ENCODE results near the gene TOX2.

TOX2 gene

DNA sequence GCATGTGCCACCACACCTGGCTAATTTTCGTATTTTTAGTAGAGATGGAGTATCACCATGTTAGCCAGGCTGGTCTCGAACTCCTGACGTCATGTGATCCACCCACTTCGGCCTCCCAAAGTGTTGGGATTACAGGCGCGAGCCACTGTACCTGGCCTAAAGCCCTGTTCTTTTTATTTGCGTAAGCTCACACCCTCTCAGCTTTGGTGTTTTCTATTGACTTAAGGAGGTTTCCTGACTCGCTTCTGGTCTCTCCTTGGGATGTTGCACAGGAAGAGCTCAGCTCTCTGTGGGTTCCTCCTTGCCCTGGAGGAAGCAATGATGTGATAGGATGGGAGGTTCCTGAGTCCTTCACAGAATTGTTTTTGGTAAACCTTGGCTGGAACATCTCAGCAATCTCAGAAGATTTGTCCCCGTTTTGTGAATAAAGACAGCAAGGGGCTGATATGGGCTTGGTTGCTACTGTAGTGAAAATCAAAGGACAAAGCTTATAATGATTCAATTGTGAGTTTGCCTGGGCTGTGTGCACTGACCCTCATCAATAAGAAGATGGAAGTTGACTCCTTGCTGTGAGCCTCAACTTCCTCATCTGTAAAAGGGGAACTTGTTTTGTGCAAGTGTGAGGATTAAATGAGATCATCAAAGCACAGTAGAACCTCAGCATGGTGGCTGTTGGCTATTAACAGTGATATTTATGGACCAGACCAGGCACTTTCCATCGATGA is 27.0 kb downstream of the TOX2 start:
- DNase-seq, result no peak

DNA sequence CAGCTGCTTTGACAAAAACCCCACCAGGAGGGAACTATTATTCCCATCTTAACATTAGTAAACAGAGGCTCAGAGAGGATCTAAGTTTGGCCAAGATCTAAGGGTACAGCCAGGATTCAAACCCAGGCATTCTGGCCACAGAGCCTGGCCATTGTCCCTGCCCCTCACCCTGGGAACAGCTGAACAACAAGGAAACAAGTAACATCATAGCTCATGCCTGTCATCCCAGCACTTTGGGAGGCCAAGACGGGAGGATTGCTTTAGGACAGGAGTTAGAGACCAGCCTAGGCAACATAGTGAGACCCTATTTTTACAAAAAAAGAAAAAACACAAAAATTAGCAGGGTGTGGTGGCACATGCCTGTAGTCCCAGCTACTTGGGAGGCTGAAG is 27.5 kb downstream of the TOX2 start:
- no peak for DNase-seq

DNA sequence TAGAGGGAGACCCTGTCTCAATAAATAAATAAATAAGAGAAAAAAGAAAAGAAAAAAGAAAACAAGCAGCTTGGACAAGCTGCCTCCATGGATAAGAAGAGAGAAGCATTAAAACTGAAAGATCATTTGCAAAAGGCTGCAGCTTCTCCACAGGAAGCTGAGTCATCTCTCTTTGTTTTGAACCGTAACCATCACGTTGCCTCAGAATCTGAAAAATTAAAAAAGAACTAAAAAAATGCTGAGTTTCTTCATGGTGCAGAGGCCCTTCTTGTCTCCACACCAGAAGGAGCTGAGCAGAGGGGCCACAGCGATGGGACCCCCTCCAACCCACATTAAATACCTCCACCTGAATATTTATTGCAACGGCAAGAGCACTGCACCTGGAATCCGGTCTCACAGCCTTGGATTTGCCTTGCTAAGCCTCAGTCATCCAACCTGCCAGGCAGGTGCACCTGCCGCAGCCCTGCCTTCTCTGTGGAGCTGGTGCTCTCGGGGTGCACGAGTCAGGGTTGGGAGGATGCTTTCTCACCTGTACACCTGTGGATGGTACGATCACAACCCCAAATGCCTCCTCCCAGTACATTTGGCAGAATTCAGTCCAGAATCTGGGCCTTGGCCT is 28.1 kb downstream of the TOX2 start:
- peak in 1 of 4 experiments; percentile 8 for DNase-seq

DNA sequence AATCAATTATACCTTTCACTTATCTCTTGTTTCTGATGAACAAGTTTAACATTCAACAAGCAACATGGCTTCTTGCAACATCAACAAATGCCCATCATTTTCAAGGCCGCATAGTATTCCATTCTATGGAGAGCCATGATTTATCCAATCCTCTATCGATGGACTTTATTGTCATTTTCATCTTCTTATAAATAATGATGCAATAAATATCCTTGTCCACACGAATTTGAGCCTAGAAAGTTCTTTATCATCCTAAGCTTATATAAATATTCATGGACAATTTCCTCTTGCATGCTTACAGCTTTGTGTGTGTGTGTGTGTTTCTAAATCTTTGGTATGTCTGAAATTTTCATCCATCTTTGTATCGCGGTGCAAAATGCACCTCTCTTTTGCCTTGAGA is 29.1 kb downstream of the TOX2 start:
- no peak for DNase-seq

DNA sequence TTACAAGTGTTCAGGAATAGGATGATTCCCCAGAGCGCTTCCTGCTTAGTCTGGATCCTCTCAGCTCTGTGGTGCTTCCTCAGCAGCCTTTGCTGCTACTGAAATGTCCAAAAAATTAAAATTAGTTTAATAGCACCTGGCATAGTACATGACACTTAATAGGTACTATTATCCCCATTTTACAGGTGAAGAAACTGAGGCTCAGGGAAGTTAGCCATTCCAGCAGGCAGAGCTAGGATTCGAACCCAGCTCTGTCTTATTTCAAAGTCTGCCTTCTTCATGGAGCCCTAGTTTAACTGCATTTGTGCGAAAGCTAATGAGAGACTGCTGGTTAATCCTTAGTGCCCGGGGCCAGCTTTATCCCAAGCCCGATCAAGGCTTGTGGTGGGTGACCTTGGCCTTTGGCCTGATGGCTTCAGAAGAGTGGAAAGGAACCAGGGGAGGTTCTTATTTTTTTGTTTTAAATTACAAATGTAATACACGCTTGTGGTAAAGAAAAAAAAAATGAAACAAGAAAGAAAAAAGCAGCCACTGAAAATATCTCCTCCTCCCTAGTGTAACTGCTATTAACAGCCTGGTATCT is 30.1 kb downstream of the TOX2 start:
- no peak for DNase-seq

DNA sequence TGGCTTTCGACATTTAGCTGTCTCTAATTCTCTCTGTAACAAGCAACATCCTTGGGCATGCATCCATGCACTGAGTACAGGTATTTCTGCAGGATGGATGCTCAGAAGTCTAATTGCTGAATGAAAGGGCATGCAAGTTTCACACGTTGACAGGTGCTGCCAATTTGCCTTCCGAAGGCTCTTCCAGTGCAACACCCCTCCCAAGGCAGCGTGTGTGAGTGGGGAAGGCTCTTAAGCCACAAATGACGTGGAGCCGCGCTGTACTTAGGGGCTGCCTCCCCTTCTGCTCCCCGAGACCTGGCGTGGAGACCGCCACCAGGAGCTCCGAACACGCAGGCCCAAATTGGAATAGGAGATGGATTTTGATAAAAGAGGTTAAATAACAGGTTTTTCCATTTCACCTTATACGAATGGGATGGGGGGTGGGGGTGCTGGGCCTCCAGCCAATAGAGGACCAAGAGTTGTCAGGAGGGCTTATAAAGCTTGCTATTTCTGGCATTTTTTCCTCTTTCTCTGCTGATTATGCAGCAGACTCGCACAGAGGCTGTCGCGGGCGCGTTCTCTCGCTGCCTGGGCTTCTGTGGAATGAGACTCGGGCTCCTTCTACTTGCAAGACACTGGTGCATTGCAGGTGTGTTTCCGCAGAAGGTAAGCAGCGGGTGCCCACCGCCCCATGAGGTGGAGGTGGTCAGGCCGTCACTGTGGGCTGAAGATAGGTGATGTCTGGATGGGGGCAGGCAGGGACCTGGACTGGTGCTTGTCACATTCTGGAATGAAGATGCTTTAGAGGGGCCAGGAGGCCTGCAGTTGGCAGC is 30.9 kb downstream of the TOX2 start:
- no peak for DNase-seq

DNA sequence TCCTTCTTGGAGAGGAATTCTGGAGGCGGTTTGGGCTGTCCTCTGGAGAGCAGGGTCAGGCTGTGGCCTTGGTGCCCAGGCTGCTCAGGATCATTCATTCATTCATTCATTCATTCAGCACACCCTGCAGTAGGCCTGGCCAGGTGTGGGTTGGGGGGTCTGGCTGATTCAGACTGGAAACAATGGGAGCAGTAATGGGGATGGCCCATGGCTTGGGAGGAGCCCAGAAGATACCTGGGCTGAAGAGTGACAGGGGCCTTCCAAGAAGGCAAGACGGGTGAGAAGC is 31.5 kb downstream of the TOX2 start:
- DNase-seq, result no peak

DNA sequence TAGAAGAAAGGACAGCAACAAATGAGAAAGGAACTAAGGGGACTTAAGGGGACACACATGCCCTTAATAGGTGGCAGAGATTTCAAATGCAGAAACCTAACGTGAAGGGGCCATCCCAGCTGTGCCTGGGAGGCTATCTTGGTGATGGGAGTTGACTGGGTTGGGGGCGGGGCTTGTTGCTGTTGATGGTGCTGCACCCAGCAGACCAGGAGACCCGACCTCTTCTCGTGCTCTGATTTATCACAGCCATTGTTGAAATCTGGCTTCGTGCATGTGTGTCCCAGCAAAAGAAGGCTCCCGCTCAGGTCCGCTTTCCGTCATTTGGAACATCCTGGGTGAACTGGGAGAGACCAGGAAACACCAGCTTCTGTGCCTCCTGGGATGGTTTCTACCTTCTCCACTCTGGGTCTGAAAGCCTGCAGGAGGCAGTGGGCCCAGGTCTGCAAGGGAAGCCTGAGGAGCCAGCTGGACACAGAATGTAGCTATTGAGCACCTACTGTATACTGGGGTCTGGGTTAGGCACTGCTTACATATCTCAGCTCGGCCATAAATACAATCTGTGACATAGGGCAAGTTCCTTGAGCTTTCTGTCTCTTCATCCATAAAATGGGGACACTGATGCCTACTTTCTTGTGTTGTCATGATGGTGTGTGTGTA is 32.1 kb downstream of the TOX2 start:
- DNase-seq, result no peak

DNA sequence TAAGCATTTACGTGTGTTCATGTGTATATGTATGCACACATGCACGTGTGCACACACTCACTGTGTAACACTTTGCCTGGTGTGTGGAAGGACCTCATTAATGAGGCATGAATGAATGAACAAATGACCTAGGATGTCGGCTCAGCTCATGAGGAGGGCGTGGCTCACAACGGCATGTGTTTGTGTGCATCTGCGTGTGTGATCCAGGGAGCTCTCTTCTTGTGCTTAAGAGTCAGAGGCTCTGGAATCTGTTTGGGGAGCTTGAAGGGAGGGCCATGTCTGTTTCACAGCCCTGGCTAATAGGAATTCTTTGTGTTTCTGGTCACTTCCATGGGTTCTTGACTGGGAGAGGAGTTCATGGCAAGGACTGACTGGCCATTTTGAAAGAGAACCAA is 32.7 kb downstream of the TOX2 start:
- no peak for DNase-seq

DNA sequence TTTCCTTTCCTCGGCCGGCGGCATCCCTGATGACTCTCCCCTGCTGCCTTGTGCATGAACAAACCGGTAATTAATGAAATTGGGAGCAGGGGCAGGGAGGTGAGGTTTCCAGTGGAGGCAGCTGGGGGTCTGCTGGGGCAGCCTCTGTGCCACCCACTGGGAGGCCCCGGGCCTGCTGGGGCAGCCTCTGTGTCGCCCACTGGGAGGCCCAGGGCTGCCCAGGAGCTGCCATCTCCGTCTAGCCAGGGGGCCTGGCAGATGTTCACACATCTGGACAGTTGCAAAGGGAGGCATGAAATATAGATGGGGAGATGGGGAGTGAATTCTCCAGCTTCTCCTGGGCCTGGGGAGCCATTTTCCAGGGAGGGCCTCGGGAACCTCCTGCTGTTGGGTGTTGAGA is 33.8 kb downstream of the TOX2 start:
- DNase-seq, result no peak

DNA sequence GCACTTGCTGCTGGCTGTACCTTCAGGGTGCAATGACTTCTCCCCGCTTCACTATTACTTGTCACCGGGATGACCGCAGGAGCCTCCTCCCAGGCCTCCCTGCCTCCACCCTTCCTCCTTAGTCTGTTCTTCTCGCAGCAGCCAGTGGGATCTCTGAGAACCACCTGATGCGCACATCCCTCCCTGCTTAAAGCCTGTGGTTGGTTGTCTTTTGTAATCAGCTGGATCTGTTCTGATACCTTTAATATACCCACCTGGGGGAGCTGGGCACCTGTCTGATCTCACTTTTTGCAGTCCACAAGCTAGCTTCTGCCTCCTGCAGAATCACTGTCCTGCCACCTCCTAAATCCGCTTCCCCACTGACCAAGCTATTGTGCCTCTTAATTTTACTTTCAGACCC is 34.6 kb downstream of the TOX2 start:
- no peak for DNase-seq

DNA sequence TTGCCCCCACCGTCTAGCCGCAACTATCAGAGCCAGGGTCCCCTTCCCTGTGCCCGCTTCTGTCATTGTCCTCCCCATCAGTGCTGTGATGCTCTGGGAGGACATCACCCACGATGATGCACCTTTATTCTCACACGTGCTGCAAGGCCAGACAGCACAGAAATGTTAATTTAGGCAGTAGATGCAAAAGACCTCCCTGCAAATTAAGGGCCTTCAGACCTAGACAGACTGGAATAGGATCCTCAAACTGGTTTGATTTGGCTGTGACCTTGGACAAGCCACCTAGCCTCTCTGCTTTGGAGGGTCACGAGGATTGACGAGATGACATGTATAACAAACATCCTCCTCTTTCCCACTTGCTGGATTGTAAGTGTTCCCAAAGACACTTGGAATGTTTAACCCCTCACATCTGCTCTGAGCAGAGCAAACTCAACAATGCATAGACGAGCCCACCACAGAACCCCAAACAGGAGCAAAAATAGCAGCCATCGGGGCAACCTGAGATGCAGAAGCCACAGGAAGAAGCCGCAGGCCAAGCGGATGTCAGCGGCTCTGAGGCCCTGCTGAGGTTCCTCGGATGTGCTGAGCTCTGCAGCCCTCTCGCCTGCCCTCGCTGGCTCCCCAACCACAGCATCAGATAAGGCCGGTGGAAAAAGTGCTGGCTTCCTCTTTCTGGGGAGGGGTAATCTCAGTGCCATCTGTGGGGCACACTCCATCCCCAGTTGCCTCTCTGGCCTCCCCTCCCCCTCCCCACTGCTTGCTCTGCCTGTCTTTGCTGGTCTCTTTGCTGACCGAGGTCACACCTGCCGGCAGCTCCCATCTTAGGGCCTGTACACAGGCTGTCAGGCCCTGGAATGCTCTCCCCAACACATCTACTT is 35.3 kb downstream of the TOX2 start:
- DNase-seq, result peak in 2 of 4 experiments; percentile 34 to 50

DNA sequence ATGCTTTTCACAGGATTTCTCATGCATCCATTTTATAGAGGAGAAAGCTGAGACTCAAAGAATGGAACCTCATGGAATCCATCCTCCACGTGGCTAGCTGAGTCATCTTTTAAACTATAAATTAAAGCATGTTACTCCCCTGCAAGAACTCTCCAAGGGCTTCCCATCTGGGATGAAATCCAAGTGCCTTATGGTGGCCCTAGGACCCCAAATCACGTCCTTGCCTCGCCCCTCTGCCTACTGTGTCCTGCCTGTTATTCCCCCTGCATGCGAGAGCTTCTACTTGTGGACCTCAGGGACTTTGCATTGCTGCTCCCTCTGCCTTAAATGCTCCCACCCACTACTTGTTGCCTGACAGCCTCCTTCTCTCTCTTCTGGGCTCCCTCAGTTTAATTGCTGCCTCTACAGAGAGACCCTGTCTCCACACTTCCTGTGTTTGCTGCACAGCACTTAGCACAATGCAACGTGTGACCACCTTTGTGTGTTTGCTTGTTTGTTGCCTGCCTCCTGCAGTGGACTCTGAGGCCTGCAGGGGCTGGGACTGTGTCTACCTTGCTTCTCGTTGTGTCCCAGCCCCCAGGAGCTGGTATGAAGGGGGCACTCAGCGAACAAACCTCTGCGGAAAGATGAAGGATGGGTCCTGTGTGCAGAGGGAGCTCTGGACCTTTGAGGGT is 39.4 kb downstream of the TOX2 start:
- DNase-seq, result no peak

DNA sequence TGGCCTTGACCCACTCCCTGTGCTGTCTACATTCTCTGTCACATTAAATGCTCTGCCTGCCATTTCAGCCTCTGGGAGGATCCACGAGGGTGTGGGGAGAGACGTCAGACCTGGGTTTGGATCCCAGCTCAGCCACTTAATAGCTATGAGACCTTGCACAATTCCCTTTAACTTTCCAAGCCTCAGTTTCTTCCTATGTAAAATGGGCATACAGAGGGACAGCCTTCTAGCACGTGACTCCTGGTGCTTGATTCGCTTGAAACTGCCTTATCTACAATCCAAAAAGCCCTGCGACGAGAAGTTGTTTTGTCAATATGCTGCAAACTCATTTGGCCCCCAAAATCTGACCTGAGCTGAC is 40.0 kb downstream of the TOX2 start:
- no peak for DNase-seq

DNA sequence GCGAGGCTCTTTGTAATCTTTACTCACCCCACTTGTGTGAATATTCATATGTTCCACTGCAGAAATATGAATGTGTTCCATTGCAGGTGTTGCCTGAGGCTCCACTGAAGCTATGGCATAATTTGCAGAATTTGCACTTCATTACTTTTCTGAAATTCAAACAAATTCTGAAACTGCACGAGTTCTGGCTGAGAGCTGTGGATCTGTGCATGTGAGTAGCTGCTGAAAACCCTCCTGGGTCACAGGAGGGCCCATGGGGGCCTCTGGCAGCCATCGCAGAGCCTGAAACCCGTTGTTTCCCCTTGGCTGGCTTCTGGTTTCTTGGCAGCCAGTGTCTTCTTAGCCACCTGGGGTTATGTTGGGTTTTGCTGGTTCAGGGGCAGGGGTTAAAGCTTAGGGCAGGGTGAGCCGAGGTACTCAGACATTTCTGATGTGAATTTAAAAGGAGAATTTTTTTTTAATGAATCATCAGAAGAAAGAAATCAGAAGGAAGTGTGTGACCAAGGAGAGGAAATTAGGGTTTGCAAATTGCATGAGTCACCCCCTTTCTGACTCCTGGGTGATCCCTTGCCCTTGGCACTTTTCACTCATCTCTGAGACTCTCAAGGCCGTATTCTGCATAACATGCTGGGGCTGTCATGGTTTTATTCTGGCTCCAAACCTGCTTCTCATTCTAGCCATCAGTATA is 40.6 kb downstream of the TOX2 start:
- DNase-seq, result peak in 1 of 4 experiments; percentile 32

DNA sequence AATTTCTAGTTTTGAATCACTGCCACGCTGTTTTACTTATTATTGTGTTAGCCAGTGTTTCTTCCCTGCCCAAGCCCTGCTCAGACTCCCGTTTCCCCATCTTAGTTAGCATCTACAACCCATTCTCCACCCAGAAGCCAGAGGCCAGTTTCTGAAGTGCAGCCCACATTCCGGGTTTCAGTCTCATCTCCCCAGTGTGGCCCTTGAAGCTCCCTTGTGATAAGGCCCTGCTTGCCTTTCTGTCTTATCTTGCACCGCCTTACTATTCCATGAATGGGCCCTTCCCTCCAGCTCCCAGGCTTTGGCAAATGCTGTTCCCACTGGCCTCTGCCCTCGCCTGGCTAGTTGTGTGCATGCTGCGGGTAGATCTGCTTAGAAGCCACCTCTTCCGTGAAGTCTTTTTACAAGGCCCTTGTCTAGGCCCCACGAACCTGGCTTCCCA is 41.1 kb downstream of the TOX2 start:
- no peak for DNase-seq

DNA sequence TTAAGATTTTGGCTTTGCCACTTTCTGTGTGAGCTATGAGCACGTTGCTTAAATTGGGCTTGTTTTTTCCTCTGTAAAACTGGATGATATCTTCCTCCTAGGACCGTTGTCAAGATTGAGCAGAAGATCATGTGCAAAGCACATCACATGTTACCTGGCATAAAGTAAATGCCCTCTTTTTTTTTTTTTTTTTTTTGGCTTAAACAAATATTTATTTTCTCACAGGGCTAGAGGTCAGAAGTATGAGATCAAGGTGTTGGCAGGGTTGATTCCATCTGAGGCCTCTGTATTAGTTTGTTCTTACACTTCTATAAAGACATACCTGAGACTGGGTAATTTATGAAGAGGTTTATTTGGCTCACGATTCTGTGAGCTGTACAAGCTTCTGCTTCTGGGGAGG is 42.7 kb downstream of the TOX2 start:
- no peak for DNase-seq

DNA sequence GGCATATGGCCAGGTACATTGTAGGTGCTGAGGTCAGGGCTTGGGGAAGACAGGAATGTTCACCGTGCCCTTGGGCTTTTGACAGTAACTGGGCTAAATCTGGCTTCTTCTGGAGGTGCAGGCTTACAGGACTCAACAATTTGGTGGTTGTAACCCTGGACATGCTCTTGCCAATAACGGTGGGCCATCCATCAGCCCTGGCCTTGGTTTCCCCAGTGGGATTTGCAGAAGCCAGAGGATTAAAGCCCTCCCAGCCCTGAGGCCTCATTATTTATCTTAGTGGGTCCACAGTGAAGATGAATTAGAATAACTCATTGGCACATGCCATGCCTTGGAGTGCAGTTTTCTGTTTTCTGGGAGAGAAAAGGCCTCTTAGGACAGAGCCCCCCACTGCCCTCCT is 44.0 kb downstream of the TOX2 start:
- no peak for DNase-seq

DNA sequence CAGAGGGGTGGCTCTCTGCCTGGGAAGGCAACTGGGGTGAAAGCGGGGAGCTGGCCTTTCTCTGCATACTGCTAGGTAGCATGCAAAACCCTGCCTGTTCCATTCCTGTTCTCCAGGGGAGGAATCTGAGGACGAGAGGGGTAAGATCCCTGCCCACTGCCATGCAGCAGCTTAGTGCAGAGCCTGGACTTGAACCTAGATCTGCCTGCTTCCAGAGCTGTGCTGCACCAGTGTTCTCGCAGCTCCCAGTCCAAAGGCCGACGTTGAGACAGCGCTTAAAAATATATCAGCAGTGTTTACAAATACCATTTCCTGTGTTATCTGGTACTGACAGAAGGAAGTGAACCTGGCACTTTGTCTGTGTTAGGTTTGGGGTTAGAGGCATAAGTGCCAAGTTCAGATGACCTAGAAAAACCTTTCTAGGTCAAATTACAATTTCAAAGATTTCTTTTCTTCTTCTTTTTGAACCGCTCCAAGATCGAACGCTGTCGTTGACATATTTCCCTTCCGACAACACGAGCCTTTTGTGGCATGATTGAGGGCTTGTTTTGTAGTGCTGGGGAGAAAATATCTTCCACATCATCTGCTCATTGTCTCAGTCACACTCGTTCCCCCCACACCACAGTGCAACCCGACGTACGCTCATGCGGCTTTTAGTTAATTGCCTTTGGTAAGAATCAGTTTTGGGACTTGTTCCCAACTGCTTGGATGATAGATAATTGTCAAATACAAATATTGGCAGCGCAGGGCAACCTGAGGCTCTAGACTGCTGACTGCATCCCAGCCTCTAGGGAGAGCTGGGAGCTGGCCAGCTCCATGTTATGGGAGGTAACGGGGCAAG is 44.6 kb downstream of the TOX2 start:
- no peak for DNase-seq

DNA sequence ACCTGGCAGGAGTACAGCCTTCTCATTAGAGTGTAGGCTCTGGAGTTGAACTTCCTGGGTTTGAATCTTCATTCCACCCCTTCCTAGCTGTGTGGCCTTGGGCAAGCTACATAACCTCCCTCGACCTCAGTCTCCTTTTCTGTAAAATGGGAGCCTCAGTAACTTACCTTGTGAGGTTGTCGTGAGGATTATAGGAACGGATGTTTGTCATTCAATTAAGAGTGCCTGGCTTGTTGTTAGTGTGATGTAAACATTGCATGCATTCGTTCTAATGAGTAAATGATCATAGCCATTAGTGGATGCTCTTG is 45.2 kb downstream of the TOX2 start:
- DNase-seq, result no peak
